Glomerular visceral epithelial cell (primary cell): ENCODE measurements around the gene PEX11B.

Source experiments
- DNase-seq: peaks from one replicate; pipeline ENCODE4 v3.0.0-alpha.2; 2016; ENCODE audit errors: extremely low spot score

PEX11B gene

GRCh38 chr1:145871994-145872924 is 46.3 kb downstream of the PEX11B start:
- DNase-seq = peak; percentile 13

GRCh38 chr1:145868232-145868631 is 50.3 kb downstream of the PEX11B start:
- no peak for DNase-seq

- DNase-seq = no peak
Observed at GRCh38 chr1:145863282-145864018, 55.1 kb downstream of the PEX11B start.
